ENCODE measurements around the gene HDAC4.

Gene HDAC4

GRCh38 chr2:239224199-239224570 is 176.6 kb downstream of the HDAC4 start:
- no peak for TF ChIP-seq CTCF (IDR thresholded peaks at IDR 0.05; ENCODE audit: borderline replicate concordance, control extremely low read depth, extremely low read depth, insufficient read depth, missing control alignments)
- in situ Hi-C loops (cut with MboI; ENCODE audit: low sequenced_read_pairs, unreplicated experiment), result no loop called here
- no peak for DNase-seq (ENCODE audit: low spot score)

- in situ Hi-C loops (cut with MboI; ENCODE audit: low sequenced_read_pairs, unreplicated experiment), result no loop called here
- TF ChIP-seq CTCF (IDR thresholded peaks at IDR 0.05; ENCODE audit: borderline replicate concordance, control extremely low read depth, extremely low read depth, insufficient read depth, missing control alignments), result no peak
- DNase-seq (ENCODE audit: low spot score), result no peak
These were observed 177.3 kb downstream of the HDAC4 start for GRCh38 chr2:239223310-239224198.

- no peak for TF ChIP-seq CTCF (IDR thresholded peaks at IDR 0.05; ENCODE audit: borderline replicate concordance, control extremely low read depth, extremely low read depth, insufficient read depth, missing control alignments)
- no peak for DNase-seq (ENCODE audit: low spot score)
- in situ Hi-C loops (cut with MboI; ENCODE audit: low sequenced_read_pairs, unreplicated experiment), result no loop called here
These were observed 178.0 kb downstream of the HDAC4 start for GRCh38 chr2:239222706-239223309.

GRCh38 chr2:239222312-239222660 is 178.5 kb downstream of the HDAC4 start:
- in situ Hi-C loops (cut with MboI; ENCODE audit: low sequenced_read_pairs, unreplicated experiment), result no loop called here
- DNase-seq (ENCODE audit: low spot score), result no peak
- no peak for TF ChIP-seq CTCF (IDR thresholded peaks at IDR 0.05; ENCODE audit: borderline replicate concordance, control extremely low read depth, extremely low read depth, insufficient read depth, missing control alignments)

- in situ Hi-C loops (cut with MboI; ENCODE audit: low sequenced_read_pairs, unreplicated experiment), result no loop called here
- no peak for TF ChIP-seq CTCF (IDR thresholded peaks at IDR 0.05; ENCODE audit: borderline replicate concordance, control extremely low read depth, extremely low read depth, insufficient read depth, missing control alignments)
- no peak for DNase-seq (ENCODE audit: low spot score)
These were observed 179.8 kb downstream of the HDAC4 start for GRCh38 chr2:239220981-239221396.

- no peak for DNase-seq (ENCODE audit: low spot score)
- TF ChIP-seq CTCF (IDR thresholded peaks at IDR 0.05; ENCODE audit: borderline replicate concordance, control extremely low read depth, extremely low read depth, insufficient read depth, missing control alignments), result no peak
- in situ Hi-C loops (cut with MboI; ENCODE audit: low sequenced_read_pairs, unreplicated experiment), result no loop called here
These were observed 180.5 kb downstream of the HDAC4 start for GRCh38 chr2:239220341-239220740.

All from GM13976 (cell line).